Esophagus muscularis mucosa (tissue), 4 donors: ENCODE results near the gene NSMCE1.

ENCODE experiments used
- CTCF ChIP-seq, 3 experiments: fragments of 200-600 bp in 2 of 3; fragments of 450-650 bp in 1 of 3; sonication (generic) in 2 of 3; IDR thresholded peaks; one replicate each; pipeline ENCODE4 v1.5.1; 2017 to 2019; ENCODE audit warnings: antibody characterized with exemption in 3 of 3, mild to moderate bottlenecking in 2 of 3, moderate library complexity in 1 of 3
- EP300 ChIP-seq: sonication (generic); formaldehyde crosslinking; IDR thresholded peaks from one replicate; pipeline ENCODE4 v1.6.1; 2017; ENCODE audit warnings: antibody characterized with exemption
- POLR2A ChIP-seq: fragments of 450-650 bp; IDR thresholded peaks from one replicate; pipeline ENCODE4 v1.6.1; 2017; ENCODE audit warnings: antibody characterized with exemption, moderate library complexity, mild to moderate bottlenecking, low read depth
- POLR2AphosphoS5 ChIP-seq, 2 donors: sonication (generic); formaldehyde crosslinking; IDR thresholded peaks; one replicate each; pipeline ENCODE4 v1.6.1; 2017; ENCODE audit warnings: antibody characterized with exemption in 2 of 2

DNA sequence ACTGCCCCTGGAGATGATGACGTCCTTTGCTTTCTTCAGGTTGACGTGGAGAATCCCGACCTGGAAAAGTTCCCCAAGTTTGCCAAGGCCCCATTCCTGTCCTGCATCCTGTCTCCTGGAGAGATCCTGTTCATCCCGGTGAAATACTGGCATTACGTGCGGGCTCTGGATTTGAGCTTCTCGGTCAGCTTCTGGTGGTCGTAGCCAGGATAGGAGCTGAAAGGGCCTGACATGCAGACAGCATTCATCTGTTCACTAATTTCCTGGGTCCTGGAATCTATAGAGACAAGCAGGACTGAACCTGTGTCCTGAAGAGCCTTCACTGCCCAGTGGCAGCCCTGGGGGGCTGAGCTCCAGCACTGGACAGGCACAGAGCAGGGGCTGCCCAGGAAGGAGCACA lies 48.0 kb downstream of the NSMCE1 start:
- no peak for TF ChIP-seq CTCF (IDR thresholded peaks at IDR 0.05)
- no peak for TF ChIP-seq EP300
- TF ChIP-seq POLR2AphosphoS5 (IDR thresholded peaks at IDR 0.05): no peak
- TF ChIP-seq POLR2A: no peak
